HG03196 (cell line): ENCODE data around the gene ABAT.

Source experiments
- ATAC-seq: cut with Tn5 transposase; IDR thresholded peaks from one replicate; pipeline ENCODE4 v1.9.1; 2021; ENCODE audit not compliant: unreplicated experiment

ABAT gene

GRCh38 chr16:8808009-8808408, 133.6 kb downstream of the ABAT start:
- no peak for ATAC-seq

- no peak for ATAC-seq
These were observed 134.4 kb downstream of the ABAT start for GRCh38 chr16:8808613-8809353.

- ATAC-seq, result no peak
These were observed 137.9 kb downstream of the ABAT start for GRCh38 chr16:8812162-8812843.

- no peak for ATAC-seq
These were observed 139.8 kb downstream of the ABAT start for GRCh38 chr16:8814095-8814806.

GRCh38 chr16:8816967-8817655, 142.7 kb downstream of the ABAT start:
- ATAC-seq, result no peak

- peak; percentile 65 for ATAC-seq
These were observed 144.3 kb downstream of the ABAT start for GRCh38 chr16:8818504-8819270.

- no peak for ATAC-seq
These were observed 145.1 kb downstream of the ABAT start for GRCh38 chr16:8819411-8820034.

- no peak for ATAC-seq
These were observed 148.0 kb downstream of the ABAT start for GRCh38 chr16:8822403-8822802.

- no peak for ATAC-seq
These were observed 152.0 kb downstream of the ABAT start for GRCh38 chr16:8826278-8826879.

- no peak for ATAC-seq
These were observed 154.2 kb downstream of the ABAT start for GRCh38 chr16:8828541-8829165.

GRCh38 chr16:8831450-8831849, 157.0 kb downstream of the ABAT start:
- no peak for ATAC-seq

GRCh38 chr16:8831871-8832716, 157.7 kb downstream of the ABAT start:
- ATAC-seq, result no peak

- no peak for ATAC-seq
These were observed 158.3 kb downstream of the ABAT start for GRCh38 chr16:8832717-8833105.
